GM10266 (cell line): ENCODE results near the gene RTN3.

Source experiments
- DNase-seq: peaks from one replicate; pipeline ENCODE4 v3.0.0; 2012; ENCODE audit errors: extremely low spot score
- CTCF ChIP-seq: IDR thresholded peaks from 2 replicates; pipeline ENCODE4 v1.5.1; 2012; ENCODE audit warnings: mild to moderate bottlenecking, low read depth; ENCODE audit not compliant: control insufficient read depth, insufficient read depth; ENCODE audit errors: missing control alignments

RTN3 gene

GRCh38 chr11:63660972-63661371, 20.3 kb upstream of the RTN3 start:
- no peak for DNase-seq
- TF ChIP-seq CTCF, result no peak

DNA sequence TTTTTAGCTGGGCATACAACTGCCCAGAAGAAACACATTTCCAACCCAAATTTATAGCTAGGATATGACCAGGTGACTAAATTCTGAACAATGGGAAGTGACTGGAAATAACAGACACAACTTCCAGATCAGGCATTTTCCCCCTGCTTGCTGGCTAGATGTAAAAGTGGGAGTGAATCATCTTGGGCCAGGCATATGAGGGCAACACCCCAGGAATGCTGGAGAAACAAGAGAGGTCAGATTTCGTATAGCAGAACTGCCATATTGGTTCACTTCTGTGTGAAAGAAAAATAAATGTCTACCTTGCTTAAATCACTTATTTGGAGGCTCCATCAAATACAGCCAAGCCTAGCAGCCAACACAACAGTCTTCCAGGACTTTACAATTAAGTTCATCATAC, 17.5 kb upstream of the RTN3 start:
- no peak for TF ChIP-seq CTCF
- no peak for DNase-seq

- no peak for DNase-seq
- TF ChIP-seq CTCF, result no peak
Observed at GRCh38 chr11:63666874-63667273, 14.4 kb upstream of the RTN3 start.

DNA sequence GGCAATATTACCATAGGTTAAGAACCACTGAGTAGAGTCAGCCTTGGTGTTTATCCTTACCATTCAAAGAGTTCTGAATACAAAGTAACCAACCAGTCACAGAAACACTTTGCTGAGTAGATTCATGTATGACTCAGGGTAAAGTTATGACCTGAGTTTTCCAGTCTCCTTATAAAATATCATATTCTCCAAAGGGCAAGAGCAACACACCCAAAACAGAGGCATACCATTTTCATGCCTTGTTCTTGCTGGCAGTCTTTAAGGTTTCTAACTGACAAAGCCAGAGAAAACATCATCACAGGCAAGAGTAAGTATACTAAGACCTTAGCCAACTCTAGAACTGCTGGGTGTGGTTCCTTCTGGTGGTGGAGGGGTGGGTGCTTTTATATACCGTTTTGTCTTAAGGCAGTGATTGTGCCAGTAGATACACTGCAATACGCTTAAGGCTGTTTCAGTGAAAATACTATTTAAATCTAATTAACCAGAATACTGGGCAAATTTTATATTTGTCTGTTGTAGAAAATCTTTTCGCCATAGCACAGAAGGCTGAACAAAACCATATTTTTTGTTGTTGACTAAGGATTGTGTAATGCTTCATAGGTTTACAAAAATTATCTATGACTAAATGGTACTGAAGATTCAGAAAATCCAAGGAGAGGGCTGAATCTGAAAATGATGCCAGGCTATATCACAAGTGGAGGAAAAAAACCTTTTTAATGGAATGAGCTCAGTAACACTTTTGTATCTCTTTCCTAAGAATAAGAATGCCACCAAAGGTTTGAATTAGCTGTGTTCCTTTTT, 13.1 kb upstream of the RTN3 start:
- no peak for DNase-seq

GRCh38 chr11:63670096-63670432, 11.2 kb upstream of the RTN3 start:
- TF ChIP-seq CTCF, result no peak
- DNase-seq, result no peak

More for the DNA sequence above, 13.1 kb upstream of the RTN3 start:
- TF ChIP-seq CTCF, result no peak

DNA sequence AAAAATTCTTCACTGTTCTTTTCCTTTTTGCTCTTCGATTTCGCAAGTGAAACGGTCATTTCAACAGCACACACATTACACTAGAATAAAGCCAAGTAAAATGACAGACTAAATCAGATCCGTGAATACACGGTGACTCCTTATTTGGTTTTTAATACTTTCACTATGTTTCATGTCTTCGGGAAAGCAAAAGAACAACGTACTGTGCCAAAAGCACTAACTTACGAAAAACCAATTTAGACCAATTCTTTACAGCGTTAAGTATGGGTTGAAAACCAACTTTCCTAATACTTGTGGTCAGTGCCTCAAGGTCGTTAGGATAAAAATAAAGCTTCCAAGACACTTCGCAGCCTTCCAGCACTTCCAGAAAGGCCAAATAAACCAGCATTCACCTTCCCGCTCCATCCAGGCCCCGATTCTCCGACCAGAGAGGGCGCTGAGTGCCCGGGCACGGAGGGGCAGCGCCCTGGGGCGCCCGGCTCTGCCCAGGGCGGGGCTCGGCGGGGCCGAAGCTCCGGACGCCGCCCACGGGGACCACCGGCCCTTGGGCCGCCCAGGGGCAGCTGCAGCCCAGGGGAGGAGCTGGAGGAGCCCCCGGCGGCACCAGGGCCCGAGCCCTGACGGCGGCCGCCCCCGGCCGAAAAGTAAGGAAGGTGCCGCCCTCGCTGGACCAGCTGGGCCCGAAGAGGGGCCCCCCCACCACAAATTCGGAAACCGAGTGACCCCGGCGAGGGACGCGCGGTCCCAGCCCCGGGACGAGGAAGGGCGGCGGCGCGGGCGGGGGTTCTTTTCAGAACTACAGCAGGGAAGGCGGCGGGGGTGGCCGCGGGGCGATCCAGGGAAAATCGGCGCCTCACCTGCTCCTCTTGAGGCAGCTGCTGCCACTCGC, 10.6 kb upstream of the RTN3 start:
- TF ChIP-seq CTCF, result peak; percentile 66
- peak; percentile 56 for DNase-seq
